Activated T-cell treated with anti-CD3 and anti-CD28 coated beads, Interleukin-2, amount 50 U/mL, for 72 hours (primary cell): ENCODE data around the gene ELOVL1. TPM values are rescaled to one million over a fixed set of nuclear protein-coding genes. Genes with fewer than 3 reads are reported as not detected.
A peak's percentile ranks its signal among the peaks of the same experiment; 100 is the strongest.

ENCODE experiments used
- ATAC-seq, 2 donors: fragments of 150-1000 bp; cut with Tn5 transposase; replicated peaks in 1 of 2; 2 replicates each; pipeline ENCODE4 v1.10.0; 2021; ENCODE audit warnings: moderate library complexity in 2 of 2, mild to moderate bottlenecking in 1 of 2
- DNase-seq, 2 donors: peaks; one replicate each; pipeline ENCODE4 v3.0.0; 2021 to 2022; ENCODE audit warnings: mixed read lengths in 1 of 2
- H3K27ac Mint-ChIP-seq: one replicate; pipeline ENCODE4 v1.8.0; 2022; ENCODE audit warnings: mild to moderate bottlenecking, moderate library complexity, mixed read lengths
- H3K27me3 Mint-ChIP-seq: one replicate; pipeline ENCODE4 v1.8.0; 2022; ENCODE audit warnings: low read depth, mixed read lengths
- H3K36me3 Mint-ChIP-seq, 2 donors: one replicate each; pipeline ENCODE4 v1.8.0; 2022; ENCODE audit warnings: mixed read lengths in 2 of 2, mild to moderate bottlenecking in 1 of 2; ENCODE audit not compliant: insufficient read depth in 2 of 2
- H3K4me1 Mint-ChIP-seq: one replicate; pipeline ENCODE4 v1.8.0; 2022; ENCODE audit warnings: low read depth, mixed read lengths
- H3K4me3 Mint-ChIP-seq, 2 donors: one replicate each; pipeline ENCODE4 v1.8.0; 2022; ENCODE audit warnings: mild to moderate bottlenecking in 2 of 2, mixed read lengths in 2 of 2, moderate library complexity in 2 of 2
- H3K9me3 Mint-ChIP-seq, 2 donors: one replicate each; pipeline ENCODE4 v1.8.0; 2022; ENCODE audit warnings: mixed read lengths in 2 of 2
- total RNA-seq, 2 donors: library from RNA; stranded (reverse); gene quantifications; one replicate each; pipeline ENCODE4 v1.2.3, GENCODE V29; 2022

Gene ELOVL1
- total RNA-seq, 2 donors from 2014 or later: 58.4 to 75.7 TPM

- no peak for DNase-seq
- no peaks in the 10 kb centered on the region for H3K27me3 Mint-ChIP-seq
- ATAC-seq: no peak
- peaks cover 5% of the 10 kb centered on the region for H3K4me1 Mint-ChIP-seq
- H3K4me3 Mint-ChIP-seq: peak overlapping the region in 1 of 2 donors; percentile 38
- H3K27ac Mint-ChIP-seq: no peak overlapping the region
- no peaks in the 10 kb centered on the region for H3K36me3 Mint-ChIP-seq
- no peaks in the 10 kb centered on the region for H3K9me3 Mint-ChIP-seq
Measured at GRCh38 chr1:43348343-43348808, 19.4 kb downstream of the ELOVL1 start.

GRCh38 chr1:43346636-43347035, 21.2 kb downstream of the ELOVL1 start:
- no peak overlapping the region for H3K27ac Mint-ChIP-seq
- H3K9me3 Mint-ChIP-seq: no peaks in the 10 kb centered on the region
- no peak for DNase-seq
- no peak overlapping the region for H3K4me3 Mint-ChIP-seq
- no peaks in the 10 kb centered on the region for H3K27me3 Mint-ChIP-seq
- peaks cover 5% of the 10 kb centered on the region for H3K4me1 Mint-ChIP-seq
- no peaks in the 10 kb centered on the region for H3K36me3 Mint-ChIP-seq
- ATAC-seq: no peak

GRCh38 chr1:43345120-43345519, 22.7 kb downstream of the ELOVL1 start:
- Mint-ChIP-seq H3K4me1 (peaks cover 5% of the 10 kb centered on the region), H3K4me3 (no peak overlapping the region), H3K27ac (no peak overlapping the region), H3K36me3 (no peaks in the 10 kb centered on the region), H3K9me3 (no peaks in the 10 kb centered on the region), H3K27me3 (no peaks in the 10 kb centered on the region)
- no peak for DNase-seq
- ATAC-seq: peak in 1 of 2 donors; percentile 50

- H3K4me3 Mint-ChIP-seq: no peak overlapping the region
- DNase-seq (no peak), ATAC-seq (no peak)
- no peak overlapping the region for H3K27ac Mint-ChIP-seq
- no peaks in the 10 kb centered on the region for H3K9me3 Mint-ChIP-seq
- H3K27me3 Mint-ChIP-seq: no peaks in the 10 kb centered on the region
- H3K4me1 Mint-ChIP-seq: peaks cover 2% of the 10 kb centered on the region
- H3K36me3 Mint-ChIP-seq: no peaks in the 10 kb centered on the region
Measured at GRCh38 chr1:43344267-43344850, 23.5 kb downstream of the ELOVL1 start.

GRCh38 chr1:43340559-43340958, 27.3 kb downstream of the ELOVL1 start:
- no peak overlapping the region for H3K4me3 Mint-ChIP-seq

GRCh38 chr1:43339584-43340232, 28.1 kb downstream of the ELOVL1 start:
- Mint-ChIP-seq H3K36me3 (no peaks in the 10 kb centered on the region), H3K4me1 (no peaks in the 10 kb centered on the region), H3K27me3 (no peaks in the 10 kb centered on the region), H3K4me3 (no peak overlapping the region), H3K27ac (no peak overlapping the region), H3K9me3 (no peaks in the 10 kb centered on the region)
- DNase-seq: no peak
- no peak for ATAC-seq

More at GRCh38 chr1:43340559-43340958, 27.3 kb downstream of the ELOVL1 start:
- H3K36me3 Mint-ChIP-seq: no peaks in the 10 kb centered on the region
- H3K27me3 Mint-ChIP-seq: no peaks in the 10 kb centered on the region
- H3K27ac Mint-ChIP-seq: no peak overlapping the region
- no peak for ATAC-seq
- no peaks in the 10 kb centered on the region for H3K9me3 Mint-ChIP-seq
- no peak for DNase-seq
- no peaks in the 10 kb centered on the region for H3K4me1 Mint-ChIP-seq

GRCh38 chr1:43338001-43338400, 29.8 kb downstream of the ELOVL1 start:
- ATAC-seq: no peak
- Mint-ChIP-seq H3K36me3 (no peaks in the 10 kb centered on the region), H3K27me3 (no peaks in the 10 kb centered on the region), H3K4me3 (no peak overlapping the region), H3K27ac (no peak overlapping the region), H3K4me1 (no peaks in the 10 kb centered on the region), H3K9me3 (no peaks in the 10 kb centered on the region)
- DNase-seq: no peak

- Mint-ChIP-seq H3K27ac (no peak within 1 kb of the TSS), H3K9me3 (no peaks in the 10 kb centered on the region), H3K4me1 (no peaks in the 10 kb centered on the region), H3K27me3 (no peaks in the 10 kb centered on the region), H3K36me3 (no peaks in the 10 kb centered on the region), H3K4me3 (no peak within 1 kb of the TSS)
- no peak for DNase-seq
- ATAC-seq: no peak
Measured at GRCh38 chr1:43337588-43337987, 30.2 kb downstream of the ELOVL1 start, which contains the start of gene MPL. TSS of gene MPL (plus strand) at chr1:43337818. CDS start at chr1:43337849, 31 bp downstream.

GRCh38 chr1:43334453-43335205, 33.2 kb downstream of the ELOVL1 start:
- Mint-ChIP-seq H3K27ac (no peak overlapping the region), H3K4me3 (no peak overlapping the region), H3K27me3 (no peaks in the 10 kb centered on the region), H3K4me1 (peaks cover 11% of the 10 kb centered on the region), H3K36me3 (no peaks in the 10 kb centered on the region), H3K9me3 (no peaks in the 10 kb centered on the region)
- ATAC-seq (no peak), DNase-seq (no peak)

- Mint-ChIP-seq H3K27ac (no peak overlapping the region), H3K9me3 (peaks cover 2 to 4% of the 10 kb centered on the region in 2 donors), H3K4me1 (peaks cover 18% of the 10 kb centered on the region), H3K27me3 (no peaks in the 10 kb centered on the region), H3K36me3 (peaks cover 2 to 7% of the 10 kb centered on the region in 2 donors), H3K4me3 (no peak overlapping the region)
- ATAC-seq (no peak), DNase-seq (no peak)
Measured at GRCh38 chr1:43331688-43332087, 36.1 kb downstream of the ELOVL1 start.

- ATAC-seq (peak; percentile 98), DNase-seq (peak; percentile 63 to 70)
- peaks cover 18% of the 10 kb centered on the region for H3K4me1 Mint-ChIP-seq
Measured at GRCh38 chr1:43329995-43330751, 37.6 kb downstream of the ELOVL1 start.

GRCh38 chr1:43327549-43328292, 40.1 kb downstream of the ELOVL1 start:
- Mint-ChIP-seq H3K27ac (no peak overlapping the region), H3K27me3 (no peaks in the 10 kb centered on the region), H3K4me3 (no peak overlapping the region), H3K36me3 (peaks cover 8 to 22% of the 10 kb centered on the region in 2 donors), H3K9me3 (peaks cover 9 to 18% of the 10 kb centered on the region in 2 donors), H3K4me1 (peaks cover 28% of the 10 kb centered on the region)
- DNase-seq (no peak), ATAC-seq (no peak)

More at GRCh38 chr1:43329995-43330751, 37.6 kb downstream of the ELOVL1 start:
- Mint-ChIP-seq H3K27me3 (no peaks in the 10 kb centered on the region), H3K36me3 (peaks cover 2 to 11% of the 10 kb centered on the region in 2 donors), H3K4me3 (peak overlapping the region in 1 of 2 donors; percentile 24), H3K27ac (no peak overlapping the region), H3K9me3 (peaks cover 4 to 8% of the 10 kb centered on the region in 2 donors)
